Smooth muscle cell of bladder (primary cell): ENCODE data around the gene PRAMEF9. TPM values are rescaled to one million over a fixed set of nuclear protein-coding genes. Genes with fewer than 3 reads are reported as not detected.

Experiments used
- total RNA-seq: library from RNA; depleted of rRNA; stranded (reverse); fragments of >200 nt; gene quantifications from 2 replicates; pipeline ENCODE4 v1.2.3, GENCODE V29; 2014

The PRAMEF9 gene
- total RNA-seq = not detected in 2 replicates

DNA sequence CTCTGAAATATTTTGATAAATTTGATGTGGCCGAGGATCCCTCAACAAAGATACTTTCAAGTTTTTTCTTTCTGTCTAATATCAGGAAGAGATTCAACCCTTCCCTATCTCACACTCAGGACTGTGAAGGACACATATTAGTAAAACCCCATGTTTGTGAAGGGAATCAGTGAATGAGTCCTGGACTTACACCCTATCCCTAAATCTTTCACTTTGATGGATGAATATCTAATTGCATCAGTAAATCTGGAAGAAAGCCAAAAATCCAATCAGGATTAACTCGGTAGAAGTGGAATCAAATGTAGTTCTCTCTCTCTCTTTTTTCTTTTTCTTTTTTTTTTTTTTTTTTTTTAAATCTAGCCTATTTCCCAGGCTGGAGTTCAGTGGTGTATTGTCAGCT lies at the start of gene PRAMEF9:
Gene PRAMEF9 (plus strand): TSS at position 301 of the 400 bp plus-strand sequence. CDS start 3,433 bp downstream, outside the sequence.

DNA sequence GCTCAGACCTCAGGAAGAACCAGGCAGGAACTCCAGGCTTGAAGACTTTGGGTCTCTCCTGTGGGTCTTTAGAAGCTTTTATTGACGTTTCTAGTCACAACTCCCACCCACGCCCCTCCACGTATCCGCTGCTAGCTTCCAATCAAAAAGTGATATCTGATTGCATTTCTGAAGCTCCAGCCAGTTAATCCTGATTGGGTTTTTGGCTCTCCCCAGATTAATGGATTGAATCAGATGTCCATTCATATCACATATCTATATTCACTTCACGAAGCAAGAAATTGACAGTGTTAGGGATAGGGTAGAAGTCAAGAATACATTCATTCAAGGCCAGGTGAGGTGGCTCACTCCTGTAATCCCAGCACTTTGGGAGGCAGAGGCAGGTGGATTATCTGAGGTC lies 15.7 kb upstream of the PRAMEF9 start, which contains the start of gene PRAMEF26:
Gene PRAMEF26 (minus strand): TSS at position 101 of the 400 bp plus-strand sequence. CDS start 2,914 bp downstream, outside the sequence.

DNA sequence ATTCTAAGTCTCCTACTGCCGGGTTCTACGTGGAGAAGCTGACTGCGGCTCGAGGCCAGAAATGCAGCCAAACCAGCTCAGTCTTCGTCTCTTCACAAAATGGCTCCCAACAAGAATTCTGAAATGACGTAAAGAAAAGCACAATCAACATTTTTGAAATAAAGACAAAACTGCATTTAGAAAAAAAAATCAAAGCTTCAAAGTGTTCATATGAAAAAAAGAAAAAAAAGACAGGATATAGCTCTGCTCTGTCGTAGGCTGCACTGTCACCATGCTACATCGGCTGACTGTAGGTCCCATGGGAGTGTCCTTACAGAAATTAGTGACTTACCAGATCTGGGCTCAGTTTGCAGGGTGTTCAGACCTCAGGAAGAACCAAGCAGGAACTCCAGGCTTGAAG lies 6.1 kb upstream of the PRAMEF9 start, which contains the start of gene HNRNPCL4:
Gene HNRNPCL4 (minus strand): TSS at position 101 of the 400 bp plus-strand sequence. CDS start 164 bp downstream, outside the sequence.

DNA sequence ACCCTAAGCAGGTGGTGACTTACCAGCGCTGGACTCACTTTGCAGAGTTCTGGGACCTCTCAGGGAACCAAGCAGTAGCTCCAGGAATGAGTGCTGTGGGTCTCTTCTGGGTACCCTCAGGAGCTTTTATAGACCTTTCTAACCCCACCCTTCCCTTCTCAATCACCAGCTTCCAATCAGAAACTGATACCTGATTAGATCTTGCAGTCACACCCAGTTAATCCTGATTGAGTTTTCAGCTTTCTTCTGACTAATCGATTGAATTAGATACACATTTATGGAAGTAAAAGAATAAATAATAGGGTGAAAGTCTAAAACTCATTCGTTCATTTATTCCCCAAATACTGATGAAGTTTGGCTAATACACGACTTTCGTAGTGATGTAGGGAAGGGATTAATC lies 29.7 kb downstream of the PRAMEF9 start, which contains the start of gene PRAMEF13:
Gene PRAMEF13 (minus strand): TSS at position 101 of the 400 bp plus-strand sequence. CDS start 1,820 bp downstream, outside the sequence.

DNA sequence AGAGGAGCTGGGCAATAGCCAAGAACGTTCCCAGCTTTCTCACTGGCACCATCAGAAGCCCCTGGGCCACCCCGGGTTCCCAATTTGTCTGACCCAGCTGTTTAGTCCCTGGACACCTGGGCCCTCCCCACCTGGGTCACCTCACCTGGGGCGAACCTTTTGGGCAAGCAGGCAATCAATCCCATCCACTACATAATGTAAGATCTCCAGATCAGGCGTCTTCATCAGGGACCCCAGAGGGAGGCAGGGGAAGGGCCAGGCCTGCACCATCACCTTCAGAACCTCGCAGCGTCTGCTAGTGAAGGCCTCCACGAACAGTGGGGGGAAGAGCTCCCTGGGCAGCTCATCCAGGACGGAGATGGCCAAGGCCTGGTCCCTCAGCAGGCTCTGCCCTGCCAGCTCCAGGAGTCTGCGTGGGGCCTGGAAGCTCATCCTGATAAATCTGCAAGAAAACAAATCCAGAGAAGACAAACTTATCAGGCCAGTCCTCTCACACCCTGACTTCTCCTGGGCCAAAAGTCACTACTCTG lies 54.1 kb downstream of the PRAMEF9 start, which contains the start of gene PRAMEF18:
Gene PRAMEF18 (minus strand): TSS at position 480 of the 530 bp plus-strand sequence. CDS start 48 bp downstream, at position 432.

Other genes with a start within 250 kb of the PRAMEF9 start
- not detected in 2 replicates for gene PRAMEF6, start 224.3 kb upstream of the PRAMEF9 start, total RNA-seq
- not detected in 2 replicates for gene PRAMEF27, start 115.3 kb upstream of the PRAMEF9 start, total RNA-seq
- not detected in 2 replicates for gene HNRNPCL3, start 111.1 kb upstream of the PRAMEF9 start, total RNA-seq
- gene PRAMEF25, start 101.1 kb upstream of the PRAMEF9 start, total RNA-seq = not detected in 2 replicates
- not detected in 2 replicates for gene HNRNPCL2, start 55.0 kb upstream of the PRAMEF9 start, total RNA-seq
- gene PRAMEF26, start 15.8 kb upstream of the PRAMEF9 start, total RNA-seq = not detected in 2 replicates
- not detected in 2 replicates for gene HNRNPCL4, start 6.2 kb upstream of the PRAMEF9 start, total RNA-seq
- gene PRAMEF13, start 29.6 kb downstream of the PRAMEF9 start, total RNA-seq = not detected in 2 replicates
- gene PRAMEF18, start 54.3 kb downstream of the PRAMEF9 start, total RNA-seq = not detected in 2 replicates
- not detected in 2 replicates for gene PRAMEF5, start 82.3 kb downstream of the PRAMEF9 start, total RNA-seq
- not detected in 2 replicates for gene PRAMEF8, start 113.3 kb downstream of the PRAMEF9 start, total RNA-seq
- not detected in 2 replicates for gene PRAMEF33, start 131.7 kb downstream of the PRAMEF9 start, total RNA-seq
- not detected in 2 replicates for gene PRAMEF15, start 143.7 kb downstream of the PRAMEF9 start, total RNA-seq
- not detected in 2 replicates for gene PRAMEF14, start 175.3 kb downstream of the PRAMEF9 start, total RNA-seq
- not detected in 2 replicates for gene PRAMEF19, start 200.1 kb downstream of the PRAMEF9 start, total RNA-seq
- not detected in 2 replicates for gene PRAMEF17, start 217.8 kb downstream of the PRAMEF9 start, total RNA-seq
- gene PRAMEF20, start 238.6 kb downstream of the PRAMEF9 start, total RNA-seq = not detected in 2 replicates